ENCODE data around the gene OSCP1. TPM values are rescaled to one million over a fixed set of nuclear protein-coding genes. Genes with fewer than 3 reads are reported as not detected.

OSCP1 gene
- total and polyA plus RNA-seq, 12 donors: 2.1 to 9.6 (median 7.7) TPM

DNA sequence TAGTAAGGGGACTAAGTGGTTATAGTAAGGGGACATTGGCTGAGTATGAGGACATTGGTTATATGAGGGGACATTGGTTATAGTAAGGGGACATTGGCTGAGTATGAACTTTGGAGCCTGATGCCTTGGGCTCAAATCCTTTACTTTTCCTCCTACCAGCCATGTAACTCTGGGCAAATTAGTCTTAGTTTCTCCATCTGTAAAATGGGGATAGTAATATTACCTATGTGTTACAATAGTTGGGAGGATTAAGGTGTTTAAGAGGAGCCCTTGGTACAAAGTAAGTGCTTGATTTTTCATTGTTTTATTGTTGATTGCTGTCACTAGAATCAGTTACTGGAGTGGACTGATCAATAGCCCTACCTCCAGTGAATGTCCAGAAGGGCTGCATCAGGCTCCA is 2.8 kb downstream of the OSCP1 start:
- ATAC-seq (no peak), DNase-seq (no peak)
- H3K4me1 ChIP-seq: peaks cover 0 to 36% (median 13%) of the 10 kb centered on the region in 9 donors
- intact Hi-C loops (cut with DNase I): no loop called here
- no peaks in the 10 kb centered on the region for H3K27me3 ChIP-seq
- TF ChIP-seq, protein P1, sequence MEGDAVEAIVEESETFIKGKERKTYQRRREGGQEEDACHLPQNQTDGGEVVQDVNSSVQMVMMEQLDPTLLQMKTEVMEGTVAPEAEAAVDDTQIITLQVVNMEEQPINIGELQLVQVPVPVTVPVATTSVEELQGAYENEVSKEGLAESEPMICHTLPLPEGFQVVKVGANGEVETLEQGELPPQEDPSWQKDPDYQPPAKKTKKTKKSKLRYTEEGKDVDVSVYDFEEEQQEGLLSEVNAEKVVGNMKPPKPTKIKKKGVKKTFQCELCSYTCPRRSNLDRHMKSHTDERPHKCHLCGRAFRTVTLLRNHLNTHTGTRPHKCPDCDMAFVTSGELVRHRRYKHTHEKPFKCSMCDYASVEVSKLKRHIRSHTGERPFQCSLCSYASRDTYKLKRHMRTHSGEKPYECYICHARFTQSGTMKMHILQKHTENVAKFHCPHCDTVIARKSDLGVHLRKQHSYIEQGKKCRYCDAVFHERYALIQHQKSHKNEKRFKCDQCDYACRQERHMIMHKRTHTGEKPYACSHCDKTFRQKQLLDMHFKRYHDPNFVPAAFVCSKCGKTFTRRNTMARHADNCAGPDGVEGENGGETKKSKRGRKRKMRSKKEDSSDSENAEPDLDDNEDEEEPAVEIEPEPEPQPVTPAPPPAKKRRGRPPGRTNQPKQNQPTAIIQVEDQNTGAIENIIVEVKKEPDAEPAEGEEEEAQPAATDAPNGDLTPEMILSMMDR (IDR thresholded peaks at IDR 0.05): no peak
- no peaks in the 10 kb centered on the region for H3K9me3 ChIP-seq
- H3K36me3 ChIP-seq: peaks cover 0 to 9% (median 0%) of the 10 kb centered on the region in 9 donors
- H3K27ac ChIP-seq: no peak overlapping the region
- no peak overlapping the region for H3K4me3 ChIP-seq

DNA sequence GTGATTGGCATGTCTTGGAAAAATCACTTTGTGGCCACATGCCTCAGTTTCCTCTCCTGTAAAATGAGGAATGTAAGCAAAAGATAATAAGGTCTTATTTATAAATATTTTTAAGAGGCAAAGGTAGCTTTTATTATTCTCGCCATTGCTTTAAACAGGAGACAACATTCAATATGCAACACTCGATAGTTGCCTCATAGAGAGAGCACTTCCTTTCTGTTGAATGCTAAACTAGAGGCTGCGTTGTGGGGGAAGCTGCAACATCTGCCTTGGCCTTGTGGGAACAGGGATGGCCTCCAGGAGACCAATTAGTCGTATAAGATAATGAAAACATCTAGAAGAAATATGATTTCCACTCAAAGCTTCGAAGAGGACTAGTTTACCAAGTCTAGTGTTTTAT is 3.5 kb downstream of the OSCP1 start:
- TF ChIP-seq, protein P1 (IDR thresholded peaks at IDR 0.05): no peak
- no peaks in the 10 kb centered on the region for H3K9me3 ChIP-seq
- H3K27me3 ChIP-seq: no peaks in the 10 kb centered on the region
- peaks cover 0 to 9% (median 0%) of the 10 kb centered on the region in 9 donors for H3K36me3 ChIP-seq
- ATAC-seq: no peak
- H3K4me3 ChIP-seq: no peak overlapping the region
- 66% methylated on average over 5 of the region's 5 CpGs for WGBS, 2 donors
- peaks cover 0 to 36% (median 13%) of the 10 kb centered on the region in 9 donors for H3K4me1 ChIP-seq
- H3K27ac ChIP-seq: no peak overlapping the region
- DNase-seq: no peak
- intact Hi-C loops (cut with DNase I): no loop called here

DNA sequence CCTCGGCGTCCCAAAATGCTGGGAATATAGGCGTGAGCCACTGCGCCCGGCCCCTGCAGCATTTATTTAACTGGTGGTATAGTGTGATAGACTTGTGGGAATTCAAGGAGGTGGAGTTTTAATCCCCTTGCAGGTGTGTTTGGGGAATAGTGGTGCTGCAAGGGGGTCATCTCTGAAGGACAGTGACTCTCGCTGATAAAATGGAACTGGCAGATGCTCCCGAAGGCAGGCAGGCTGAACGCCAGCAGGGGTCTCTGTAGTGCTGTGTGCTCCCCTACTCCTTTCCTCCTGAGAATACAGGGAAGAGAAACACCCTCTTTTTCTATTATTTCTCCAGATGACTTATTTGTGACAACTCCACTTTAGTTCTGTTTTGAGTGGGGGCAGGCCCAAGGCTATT is 4.0 kb downstream of the OSCP1 start:
- no peak overlapping the region for H3K4me3 ChIP-seq
- H3K9me3 ChIP-seq: no peaks in the 10 kb centered on the region
- intact Hi-C loops (cut with DNase I): no loop called here
- no peaks in the 10 kb centered on the region for H3K27me3 ChIP-seq
- no peak for DNase-seq
- H3K4me1 ChIP-seq: peaks cover 0 to 32% (median 13%) of the 10 kb centered on the region in 9 donors
- H3K36me3 ChIP-seq: peaks cover 0 to 9% (median 0%) of the 10 kb centered on the region in 9 donors
- no peak for ATAC-seq
- TF ChIP-seq, protein P1 (IDR thresholded peaks at IDR 0.05): peak in 5 of 9 donors; percentile 13 to 44 (median 32)
- 62 to 63% methylated on average over 8 of the region's 8 CpGs for WGBS, 2 donors
- H3K27ac ChIP-seq: no peak overlapping the region

DNA sequence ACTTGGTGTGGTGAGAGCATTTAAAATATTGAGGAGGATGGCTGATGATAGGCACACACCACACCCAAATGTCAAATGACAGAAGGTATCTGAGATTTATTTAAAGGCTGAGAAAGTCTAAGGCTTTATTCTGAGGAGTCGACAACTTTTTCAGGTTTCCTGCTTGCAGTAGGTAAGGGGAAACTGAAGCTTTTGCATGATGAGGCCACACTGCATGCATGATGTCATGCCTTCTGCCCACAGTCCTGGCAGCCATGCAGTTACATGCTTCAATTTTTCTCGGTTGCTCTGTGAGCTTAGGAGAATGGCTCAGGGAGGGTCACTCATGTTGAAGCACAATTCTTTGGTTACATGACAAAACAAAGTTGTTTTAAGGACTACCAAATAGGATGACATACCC is 7.0 kb downstream of the OSCP1 start:
- DNase-seq: no peak
- TF ChIP-seq, protein P1 (IDR thresholded peaks at IDR 0.05): no peak
- H3K27me3 ChIP-seq: no peaks in the 10 kb centered on the region

More for the DNA sequence above, 7.0 kb downstream of the OSCP1 start:
- no peak for ATAC-seq
- intact Hi-C loops (cut with DNase I): no loop called here
- WGBS, 2 donors: 76 to 77% methylated on average over 2 of the region's 2 CpGs
- H3K36me3 ChIP-seq: peaks cover 0 to 27% (median 0%) of the 10 kb centered on the region in 9 donors
- peaks cover 0 to 9% (median 0%) of the 10 kb centered on the region in 9 donors for H3K4me1 ChIP-seq
- H3K27ac ChIP-seq: no peak overlapping the region
- no peaks in the 10 kb centered on the region for H3K9me3 ChIP-seq
- H3K4me3 ChIP-seq: no peak overlapping the region
